Natural killer cell (primary cell): ENCODE results near the gene MTFMT. TPM values are rescaled to one million over a fixed set of nuclear protein-coding genes. Genes with fewer than 3 reads are reported as not detected.
"Not testable (repeated sequence)": the region's sequence is repeated elsewhere in the genome, so short reads cannot be mapped to it uniquely, and the experiment has no call there.

Experiments
- ATAC-seq, 3 donors: fragments of 150-1000 bp in 2 of 3; fragments of 200-7000 bp in 1 of 3; cut with Tn5 transposase; 1 replicate in 1 of 3; 2 replicates in 2 of 3; pipeline ENCODE4 v1.10.0; 2021; ENCODE audit warnings: mild to moderate bottlenecking in 2 of 3, moderate library complexity in 2 of 3
- DNase-seq, 2 donors: peaks; one replicate each; pipeline versions ENCODE4 v3.0.0 to v3.0.0-alpha.2; 2013 to 2021; ENCODE audit warnings: mixed read lengths in 1 of 2
- H3K27ac ChIP-seq: one replicate; pipeline ENCODE4 v1.5.1; 2013; ENCODE audit warnings: mild to moderate bottlenecking, low read length
- H3K27me3 ChIP-seq: one replicate; pipeline ENCODE4 v1.6.1; 2013; ENCODE audit warnings: low read length; ENCODE audit not compliant: control insufficient read depth, insufficient read depth
- H3K36me3 ChIP-seq: one replicate; pipeline ENCODE4 v1.6.1; 2013; ENCODE audit warnings: low read length; ENCODE audit not compliant: control insufficient read depth, insufficient read depth
- H3K4me1 ChIP-seq: one replicate; pipeline ENCODE4 v1.6.1; 2013; ENCODE audit warnings: low read length; ENCODE audit not compliant: control insufficient read depth, insufficient read depth
- H3K4me3 ChIP-seq: one replicate; pipeline ENCODE4 v1.5.1; 2013; ENCODE audit warnings: low read length
- H3K9me3 ChIP-seq: one replicate; pipeline ENCODE4 v1.6.1; 2013; ENCODE audit warnings: low read length; ENCODE audit not compliant: control insufficient read depth, insufficient read depth
- H3K27ac Mint-ChIP-seq, 2 donors: one replicate each; pipeline ENCODE4 v1.8.0; 2022; ENCODE audit warnings: mild to moderate bottlenecking in 2 of 2, mixed read lengths in 2 of 2, moderate library complexity in 1 of 2
- H3K27me3 Mint-ChIP-seq, 2 donors: one replicate each; pipeline ENCODE4 v1.8.0; 2022; ENCODE audit warnings: low read depth in 2 of 2, mixed read lengths in 2 of 2
- H3K36me3 Mint-ChIP-seq: one replicate; pipeline ENCODE4 v1.8.0; 2022; ENCODE audit warnings: mixed read lengths
- H3K4me1 Mint-ChIP-seq, 2 donors: one replicate each; pipeline ENCODE4 v1.8.0; 2022; ENCODE audit warnings: mixed read lengths in 2 of 2
- H3K4me3 Mint-ChIP-seq: one replicate; pipeline ENCODE4 v1.8.0; 2022; ENCODE audit warnings: mild to moderate bottlenecking, moderate library complexity, mixed read lengths
- H3K9me3 Mint-ChIP-seq, 2 donors: one replicate each; pipeline ENCODE4 v1.8.0; 2022; ENCODE audit warnings: mixed read lengths in 2 of 2
- WGBS: methylation state at CpG from one replicate; pipeline ENCODE4 v1.1.7; 2013; ENCODE audit warnings: missing lambda C conversion rate; ENCODE audit not compliant: insufficient coverage; 5-methylcytosine and 5-hydroxymethylcytosine counted together
- intact Hi-C: fragments of 100-400 bp; cut with micrococcal nuclease; formaldehyde crosslinking; loops from one replicate; pipeline ENCODE4 v1.14.2; 2022
- total RNA-seq, 4 donors: library from RNA; stranded (reverse); fragments of 120-200 nt in 1 of 4; gene quantifications; one replicate each; pipeline versions ENCODE4 v1.2.3 to v1.2.4, GENCODE V29; 2013 to 2022
- TF ChIP-seq, protein P1 (sequence below): fragments of 200-600 bp; IDR thresholded peaks from one replicate; pipeline ENCODE4 v1.8.0; 2022; ENCODE audit warnings: antibody characterized with exemption

The MTFMT gene
- total RNA-seq, 3 donors from 2014 or later (not counting 1 experiment from before 2014, with no cell fraction given) = 9.3 to 13.6 (median 12.2) TPM

DNA sequence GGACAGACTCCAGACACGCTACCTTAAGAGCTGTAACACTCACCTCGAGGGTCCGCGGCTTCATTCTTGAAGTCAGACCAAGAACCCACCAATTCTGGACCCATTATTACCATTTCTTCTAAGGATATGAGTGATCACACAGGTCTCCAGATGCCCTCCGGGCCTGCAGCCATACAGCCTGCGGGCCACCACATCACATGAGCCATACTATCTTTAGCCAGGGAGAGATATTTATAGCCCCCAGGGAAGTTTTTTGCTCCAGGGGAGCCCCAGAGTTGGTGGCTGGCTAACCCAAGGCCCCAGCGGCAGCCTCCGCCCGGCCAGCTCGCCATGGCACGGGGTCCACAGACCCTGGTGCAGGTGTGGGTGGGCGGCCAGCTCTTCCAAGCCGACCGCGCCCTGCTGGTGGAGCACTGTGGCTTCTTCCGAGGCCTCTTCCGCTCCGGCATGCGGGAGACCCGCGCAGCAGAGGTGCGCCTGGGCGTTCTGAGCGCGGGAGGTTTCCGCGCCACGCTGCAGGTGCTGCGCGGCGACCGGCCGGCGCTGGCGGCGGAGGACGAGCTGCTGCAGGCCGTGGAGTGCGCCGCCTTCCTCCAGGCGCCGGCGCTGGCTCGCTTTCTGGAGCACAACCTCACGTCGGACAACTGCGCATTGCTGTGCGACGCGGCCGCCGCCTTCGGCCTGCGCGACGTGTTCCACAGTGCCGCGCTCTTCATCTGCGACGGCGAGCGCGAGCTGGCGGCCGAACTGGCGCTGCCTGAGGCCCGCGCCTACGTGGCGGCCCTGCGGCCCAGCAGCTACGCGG lies 47.2 kb upstream of the MTFMT start, which contains the start of gene KBTBD13:
KBTBD13 (plus strand) TSS at position 261 of the 805 bp plus-strand sequence; CDS start at position 331, 70 bp downstream.
- H3K4me3 ChIP-seq = no peak within 1 kb of the TSS
- no peak within 1 kb of the TSS for H3K4me3 Mint-ChIP-seq
- peaks cover 4% of the 10 kb centered on the region for H3K4me1 ChIP-seq
- H3K9me3 ChIP-seq = no peaks in the 10 kb centered on the region
- peaks cover 28 to 40% of the 10 kb centered on the region in 2 donors for H3K27me3 Mint-ChIP-seq
- H3K4me1 Mint-ChIP-seq = peaks cover 8 to 11% of the 10 kb centered on the region in 2 donors
- H3K27ac ChIP-seq = no peak within 1 kb of the TSS
- H3K27me3 ChIP-seq = peaks cover 8% of the 10 kb centered on the region
- no peaks in the 10 kb centered on the region for H3K36me3 ChIP-seq
- ATAC-seq (no peak), DNase-seq (no peak)
- TF ChIP-seq, protein P1, sequence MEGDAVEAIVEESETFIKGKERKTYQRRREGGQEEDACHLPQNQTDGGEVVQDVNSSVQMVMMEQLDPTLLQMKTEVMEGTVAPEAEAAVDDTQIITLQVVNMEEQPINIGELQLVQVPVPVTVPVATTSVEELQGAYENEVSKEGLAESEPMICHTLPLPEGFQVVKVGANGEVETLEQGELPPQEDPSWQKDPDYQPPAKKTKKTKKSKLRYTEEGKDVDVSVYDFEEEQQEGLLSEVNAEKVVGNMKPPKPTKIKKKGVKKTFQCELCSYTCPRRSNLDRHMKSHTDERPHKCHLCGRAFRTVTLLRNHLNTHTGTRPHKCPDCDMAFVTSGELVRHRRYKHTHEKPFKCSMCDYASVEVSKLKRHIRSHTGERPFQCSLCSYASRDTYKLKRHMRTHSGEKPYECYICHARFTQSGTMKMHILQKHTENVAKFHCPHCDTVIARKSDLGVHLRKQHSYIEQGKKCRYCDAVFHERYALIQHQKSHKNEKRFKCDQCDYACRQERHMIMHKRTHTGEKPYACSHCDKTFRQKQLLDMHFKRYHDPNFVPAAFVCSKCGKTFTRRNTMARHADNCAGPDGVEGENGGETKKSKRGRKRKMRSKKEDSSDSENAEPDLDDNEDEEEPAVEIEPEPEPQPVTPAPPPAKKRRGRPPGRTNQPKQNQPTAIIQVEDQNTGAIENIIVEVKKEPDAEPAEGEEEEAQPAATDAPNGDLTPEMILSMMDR = no peak
- intact Hi-C loops = no loop called here
- H3K9me3 Mint-ChIP-seq = no peaks in the 10 kb centered on the region
- 84% methylated on average over 73 of the region's 73 CpGs for WGBS
- no peak within 1 kb of the TSS for H3K27ac Mint-ChIP-seq
- H3K36me3 Mint-ChIP-seq = no peaks in the 10 kb centered on the region

DNA sequence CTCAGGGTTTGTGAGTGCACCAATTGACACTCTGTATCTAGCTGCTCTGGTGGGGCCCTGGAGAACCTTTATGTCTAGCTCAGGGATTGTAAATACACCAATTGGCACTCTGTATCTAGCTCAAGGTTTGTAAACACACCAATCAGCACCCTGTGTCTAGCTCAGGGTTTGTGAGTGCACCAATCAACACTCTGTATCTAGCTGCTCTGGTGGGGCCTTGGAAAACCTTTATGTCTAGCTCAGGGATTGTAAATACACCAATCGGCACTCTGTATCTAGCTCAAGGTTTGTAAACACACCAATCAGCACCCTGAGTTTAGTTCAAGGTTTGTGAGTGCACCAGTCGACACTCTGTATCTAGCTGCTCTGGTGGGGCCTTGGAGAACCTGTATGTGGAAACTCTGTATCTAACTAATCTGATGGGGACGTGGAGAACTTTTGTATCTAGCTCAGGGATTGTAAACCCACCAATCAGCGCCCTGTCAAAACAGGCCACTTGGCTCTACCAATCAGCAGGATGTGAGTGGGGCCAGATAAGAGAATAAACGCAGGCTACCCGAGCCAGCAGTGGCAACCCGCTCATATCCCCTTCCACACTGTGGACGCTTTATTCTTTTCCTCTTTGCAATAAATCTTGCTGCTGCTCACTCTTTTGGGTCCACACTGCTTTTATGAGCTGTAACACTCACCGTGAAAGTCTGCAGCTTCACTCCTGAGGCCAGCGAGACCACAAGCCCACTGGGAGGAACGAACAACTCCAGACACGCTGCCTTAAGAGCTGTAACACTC lies 46.4 kb upstream of the MTFMT start:
- H3K36me3 ChIP-seq, H3K27ac Mint-ChIP-seq, H3K4me3 Mint-ChIP-seq, H3K4me1 ChIP-seq, H3K4me3 ChIP-seq, ATAC-seq, H3K9me3 ChIP-seq, H3K27me3 ChIP-seq, H3K36me3 Mint-ChIP-seq, DNase-seq, intact Hi-C loops, H3K9me3 Mint-ChIP-seq, H3K27ac ChIP-seq: not testable (repeated sequence)
- peaks cover 26 to 32% of the 10 kb centered on the region in 2 donors for H3K27me3 Mint-ChIP-seq
- peaks cover 8 to 11% of the 10 kb centered on the region in 2 donors for H3K4me1 Mint-ChIP-seq
- 31% methylated on average over 11 of the region's 12 CpGs for WGBS

DNA sequence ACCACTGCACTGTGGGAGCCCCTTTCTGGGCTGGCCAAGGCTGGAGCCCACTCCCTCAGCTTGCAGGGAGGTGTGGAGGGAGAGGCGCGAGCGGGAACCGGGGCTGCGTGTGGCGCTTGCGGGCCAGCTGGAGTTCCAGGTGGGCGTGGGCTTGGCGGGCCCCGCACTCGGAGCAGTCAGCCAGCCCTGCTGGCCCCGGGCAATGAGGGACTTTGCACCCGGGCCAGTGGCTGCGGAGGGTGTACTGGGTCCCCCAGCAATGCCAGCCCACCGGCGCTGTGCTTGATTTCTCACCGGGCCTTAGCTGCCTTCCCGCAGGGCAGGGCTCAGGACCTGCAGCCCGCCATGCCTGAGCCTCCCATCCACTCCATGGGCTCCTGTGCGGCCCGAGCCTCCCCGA lies 45.5 kb upstream of the MTFMT start:
- H3K27ac Mint-ChIP-seq = not testable (repeated sequence)

DNA sequence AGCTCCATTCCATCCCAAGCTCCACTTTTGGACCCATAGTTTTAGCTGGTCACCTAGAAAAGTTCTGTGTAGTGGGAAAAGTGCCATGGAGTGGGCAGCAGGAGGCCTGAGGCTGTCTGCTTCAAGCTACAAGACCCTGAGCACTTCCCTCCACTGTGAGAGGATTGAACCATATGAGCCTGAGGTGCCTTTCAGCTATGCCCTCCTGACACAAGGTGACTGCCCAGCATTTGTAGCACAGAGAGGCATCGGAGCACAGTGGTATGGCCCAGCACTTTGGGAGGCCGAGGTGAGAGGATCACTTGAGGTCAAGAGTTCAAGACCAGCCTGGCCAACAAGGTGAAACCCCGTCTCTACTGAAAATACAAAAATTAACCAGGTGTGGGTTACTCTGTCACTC lies 43.2 kb upstream of the MTFMT start:
- Mint-ChIP-seq H3K9me3 (no peaks in the 10 kb centered on the region), H3K4me1 (peaks cover under 1 to 11% of the 10 kb centered on the region in 2 donors), H3K4me3 (no peak overlapping the region), H3K27ac (no peak overlapping the region), H3K27me3 (peaks cover 15 to 20% of the 10 kb centered on the region in 2 donors), H3K36me3 (no peaks in the 10 kb centered on the region)
- TF ChIP-seq, protein P1 = no peak
- Histone ChIP-seq H3K27me3 (peaks cover 3% of the 10 kb centered on the region), H3K36me3 (no peaks in the 10 kb centered on the region), H3K4me3 (no peak overlapping the region), H3K27ac (no peak overlapping the region), H3K9me3 (no peaks in the 10 kb centered on the region), H3K4me1 (peaks cover under 1% of the 10 kb centered on the region)
- intact Hi-C loops = no loop called here
- DNase-seq (no peak), ATAC-seq (no peak)
- WGBS = 78% methylated on average over 3 of the region's 3 CpGs

More for the DNA sequence above, 45.5 kb upstream of the MTFMT start:
- H3K27me3 Mint-ChIP-seq = peaks cover 26 to 31% of the 10 kb centered on the region in 2 donors
- H3K9me3 ChIP-seq, H3K27me3 ChIP-seq, H3K36me3 Mint-ChIP-seq, H3K9me3 Mint-ChIP-seq, H3K4me3 Mint-ChIP-seq, H3K36me3 ChIP-seq, H3K27ac ChIP-seq, H3K4me1 ChIP-seq, H3K4me3 ChIP-seq, DNase-seq, ATAC-seq, intact Hi-C loops: not testable (repeated sequence)
- peaks cover 8 to 11% of the 10 kb centered on the region in 2 donors for H3K4me1 Mint-ChIP-seq
- 97% methylated on average over 17 of the region's 22 CpGs for WGBS
